DMS 273 (cell line): ENCODE data around the gene PML.
"Not testable (repeated sequence)": the region's sequence is repeated elsewhere in the genome, so short reads cannot be mapped to it uniquely, and the experiment has no call there.

Experiments used
- DNase-seq: peaks from one replicate; lab custom pipeline; 2025; ENCODE audit not compliant: unreplicated experiment; lab: John Stamatoyannopoulos, UW

Gene PML

DNA sequence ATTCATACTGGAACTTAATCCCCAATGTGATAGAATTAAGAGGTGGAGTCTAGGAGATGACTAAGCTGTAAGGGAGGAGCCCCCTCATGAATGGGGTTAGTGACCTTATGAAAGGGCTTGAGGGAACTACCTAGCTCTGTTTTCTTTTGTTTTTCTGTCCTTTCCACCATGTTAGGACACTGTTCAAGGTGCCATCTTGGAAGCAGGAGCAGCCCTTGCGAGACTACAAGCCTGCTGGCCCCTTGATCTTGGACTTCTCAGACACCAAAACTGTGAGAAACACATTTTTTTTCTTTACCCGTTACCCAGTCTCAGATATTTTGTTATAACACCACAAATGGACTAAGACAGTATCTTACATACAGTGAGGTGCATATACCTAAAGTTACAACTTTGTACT, 61.3 kb downstream of the PML start:
- no peak for DNase-seq

DNA sequence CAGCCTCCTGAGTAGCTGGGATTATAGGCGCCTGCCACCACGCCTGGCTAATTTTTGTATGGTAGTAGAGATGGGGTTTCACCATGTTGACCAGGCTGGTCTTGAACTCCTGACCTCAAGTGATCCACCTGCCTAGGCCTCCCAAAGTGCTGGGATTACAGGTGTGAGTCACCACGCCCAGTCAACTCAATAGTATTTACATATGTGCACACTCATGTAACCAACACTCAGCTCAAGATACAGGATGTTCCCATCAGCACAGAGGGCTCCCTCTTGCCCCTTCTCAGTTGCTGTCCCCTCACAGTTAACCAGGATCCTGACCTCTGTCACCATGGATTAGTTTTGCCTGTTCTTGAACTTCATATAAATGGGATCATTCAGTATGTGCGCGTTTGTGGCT, 61.8 kb downstream of the PML start:
- DNase-seq, result not testable (repeated sequence)

DNA sequence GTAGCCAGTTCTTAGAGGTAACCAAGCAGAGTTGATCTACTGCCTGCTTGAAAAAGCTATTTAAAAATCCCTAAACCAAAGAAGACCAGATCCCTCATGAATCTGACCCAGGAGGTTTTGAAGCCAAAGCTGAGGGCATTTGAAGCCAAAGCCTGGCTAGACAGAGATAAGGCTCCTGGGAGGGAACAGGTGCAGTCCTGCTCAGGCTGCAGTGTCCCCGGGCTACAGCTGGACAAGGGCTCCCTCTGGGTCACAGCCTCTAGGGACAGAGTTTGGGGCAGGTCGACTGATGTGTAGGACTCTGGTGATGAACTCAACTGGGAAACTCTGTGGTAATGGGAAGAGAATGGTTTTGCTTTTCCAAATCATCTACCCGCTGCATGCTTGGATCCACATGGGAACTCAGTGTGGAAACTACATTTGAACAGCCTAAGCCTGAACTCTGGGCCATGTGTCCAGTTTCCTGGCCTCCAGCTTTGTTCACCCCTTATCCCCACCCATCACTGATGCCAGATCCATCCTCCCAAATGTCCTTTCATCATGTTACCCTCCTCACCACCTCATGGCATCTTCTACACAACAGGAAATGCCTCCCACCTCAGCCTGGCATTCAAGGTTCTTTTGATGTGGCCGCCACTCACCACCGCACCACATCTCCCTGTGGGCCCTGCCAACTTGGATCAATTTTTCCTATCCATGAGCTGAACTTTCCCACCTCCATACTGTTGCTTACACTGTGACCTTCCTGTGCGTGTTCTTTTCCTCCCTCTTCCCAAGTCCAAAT, 64.7 kb downstream of the PML start:
- DNase-seq, result not testable (repeated sequence)

DNA sequence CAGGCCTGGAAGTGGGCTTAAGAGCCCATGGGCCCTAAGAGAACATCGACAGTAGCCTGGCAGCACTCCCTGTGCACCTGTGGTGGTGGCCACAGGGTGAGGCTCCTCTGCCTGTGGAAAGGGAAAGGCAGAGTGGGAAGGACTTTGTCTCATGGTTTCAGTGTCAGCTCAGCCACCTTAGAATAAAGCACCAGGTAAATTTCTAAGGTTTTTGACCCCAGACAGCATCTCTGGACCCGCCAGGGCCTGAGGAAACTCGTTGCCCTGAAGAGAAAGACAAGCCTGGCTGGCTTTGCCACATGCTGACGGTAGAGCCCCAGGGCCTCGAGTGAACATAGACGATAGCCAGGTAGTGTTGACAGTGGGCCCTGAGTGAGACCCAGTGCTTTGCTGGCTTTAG, 65.7 kb downstream of the PML start:
- no peak for DNase-seq

DNA sequence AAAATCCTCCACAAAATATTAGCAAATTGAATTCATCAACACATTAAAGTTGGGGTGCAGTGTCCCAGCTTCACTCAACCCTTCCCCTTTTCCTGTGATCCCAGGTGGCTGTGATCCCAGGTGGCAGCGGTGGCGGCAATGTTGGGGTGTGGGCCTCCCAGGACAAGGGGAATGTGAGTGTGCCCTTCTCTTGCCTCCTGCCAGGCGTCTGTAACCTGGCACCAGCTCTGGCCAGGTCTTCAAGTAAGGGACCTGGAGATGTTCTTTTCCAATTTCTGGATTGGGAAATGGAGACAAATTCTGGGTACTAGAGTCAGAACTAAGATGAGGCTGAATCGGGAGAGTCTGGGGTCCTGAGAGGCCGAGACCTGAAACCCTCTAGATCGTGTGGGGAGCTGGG, 67.7 kb downstream of the PML start:
- DNase-seq, result no peak

DNA sequence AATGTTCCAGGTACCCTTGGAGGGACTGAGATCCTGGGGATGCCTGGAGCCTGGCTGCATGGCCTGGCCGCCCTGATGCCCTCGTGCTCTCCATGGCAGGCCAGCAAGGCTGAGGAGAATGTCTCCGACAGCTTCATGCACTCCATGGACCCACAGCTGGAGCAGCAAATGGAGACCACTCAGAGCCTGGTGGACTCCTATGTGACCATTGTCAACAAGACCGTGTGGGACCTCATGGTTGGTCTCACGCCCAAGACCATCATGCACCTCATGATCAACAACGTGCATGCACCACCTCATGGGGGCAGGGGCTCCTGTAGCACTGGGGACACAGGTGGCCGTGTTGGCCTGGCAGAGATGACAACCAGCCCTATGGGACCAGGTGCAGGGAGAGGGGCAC, 68.2 kb downstream of the PML start:
- DNase-seq, result no peak

DNA sequence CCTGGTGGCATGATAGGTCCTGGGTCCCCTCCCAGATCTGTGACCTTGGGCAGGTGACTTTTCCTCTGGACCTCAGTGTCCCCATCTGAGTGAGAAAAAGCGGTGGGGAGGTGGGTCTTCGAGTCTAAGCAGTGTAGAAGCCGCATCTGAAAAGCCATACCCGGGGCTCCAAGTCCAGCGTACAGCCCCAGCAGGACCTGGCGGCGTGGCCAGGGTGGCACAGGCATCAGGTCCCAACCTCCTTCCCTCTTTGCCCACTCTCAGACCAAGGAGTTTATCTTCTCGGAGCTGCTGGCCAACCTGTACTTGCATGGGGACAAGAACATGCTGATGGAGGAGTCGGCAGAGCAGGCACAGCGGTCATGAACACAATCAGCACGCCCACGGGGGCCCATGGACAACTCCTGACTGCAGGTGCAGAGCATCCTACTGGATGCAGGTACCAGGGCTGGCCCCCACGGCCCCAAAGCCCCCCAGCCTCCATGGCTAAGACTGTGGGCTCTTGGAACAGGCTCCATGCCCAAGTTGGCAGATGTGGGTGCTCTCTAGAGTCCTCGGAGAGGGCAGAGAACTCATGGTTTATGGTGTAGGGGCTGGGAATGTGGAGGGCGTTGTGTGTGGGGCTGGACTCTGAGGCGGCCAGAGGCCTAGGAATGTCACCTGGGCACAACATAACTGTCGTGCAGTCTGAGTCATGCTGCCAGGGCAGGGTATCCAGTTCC, 69.1 kb downstream of the PML start:
- DNase-seq, result not testable (repeated sequence)

DNA sequence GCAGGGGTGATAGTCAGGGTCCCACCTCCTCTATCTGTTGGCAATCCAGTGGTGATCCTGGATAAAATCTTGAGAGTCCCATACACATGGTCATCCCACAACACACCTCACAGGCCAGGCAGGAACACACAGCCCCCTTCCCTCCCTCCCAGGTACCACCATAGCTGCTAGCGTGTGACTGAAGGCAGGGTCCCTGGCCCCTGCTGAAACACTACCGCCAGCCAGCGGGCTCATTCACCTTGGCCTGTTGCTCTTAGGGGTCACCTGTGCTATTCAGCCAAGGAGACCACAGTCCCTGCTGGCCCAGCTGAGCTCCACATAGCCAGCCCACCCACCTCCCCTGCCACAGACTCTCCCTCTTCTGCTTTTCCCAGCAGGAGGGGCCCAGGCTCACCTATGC, 69.7 kb downstream of the PML start:
- not testable (repeated sequence) for DNase-seq

DNA sequence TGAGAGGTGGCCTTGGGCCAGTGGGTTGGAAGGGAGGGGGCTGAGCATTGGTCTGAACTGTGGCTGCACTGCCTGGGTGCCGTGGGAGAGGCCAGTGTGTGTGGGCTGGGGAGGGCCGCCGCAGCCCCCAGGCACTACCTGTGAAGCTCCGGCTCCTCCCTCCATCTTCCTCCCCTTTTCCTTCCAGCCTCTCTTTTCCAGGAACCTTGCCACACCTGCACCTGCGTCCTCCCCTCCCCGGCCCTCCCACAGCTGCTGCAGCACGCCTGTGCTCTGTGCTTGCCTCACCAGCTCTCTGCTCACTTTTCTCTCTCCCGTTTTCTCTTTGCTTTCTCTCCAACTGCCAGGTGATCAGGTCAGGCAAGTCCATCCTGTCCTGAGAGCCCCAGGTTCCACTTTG, 70.3 kb downstream of the PML start:
- not testable (repeated sequence) for DNase-seq

DNA sequence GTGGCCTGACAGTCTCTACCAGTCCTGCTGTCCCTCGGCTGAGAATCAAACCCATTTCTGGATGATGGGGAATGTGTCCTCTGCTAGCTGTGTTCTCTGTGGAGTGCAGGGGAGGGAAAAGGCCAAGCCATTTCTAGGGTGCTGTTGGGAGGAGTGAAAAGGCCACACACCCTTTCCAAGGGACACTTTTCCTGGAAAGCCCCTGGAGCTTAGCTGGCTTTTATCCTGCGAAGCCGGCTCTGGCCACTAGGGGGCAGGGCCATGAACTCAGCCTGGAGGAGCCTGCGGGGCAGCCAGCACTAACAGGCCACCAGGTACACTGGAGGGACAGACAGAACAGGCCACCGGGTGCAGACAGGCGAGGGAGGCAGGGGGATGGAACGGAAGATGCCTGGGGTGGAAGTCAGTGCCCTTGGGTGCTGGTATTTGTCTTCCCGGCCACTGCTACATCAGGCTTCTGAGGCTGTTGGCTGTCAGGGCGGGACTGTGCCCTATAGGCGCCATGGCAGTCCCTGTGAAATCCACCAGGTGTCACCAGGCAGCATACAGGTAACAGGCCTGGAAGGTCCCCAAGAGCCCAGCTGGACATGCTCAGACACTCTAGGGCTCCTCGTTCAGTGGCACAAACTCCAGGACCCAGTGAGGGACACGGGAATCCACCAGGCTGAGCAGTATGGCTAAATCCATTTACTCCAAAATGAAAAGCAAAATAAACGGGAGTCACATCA, 71.3 kb downstream of the PML start:
- not testable (repeated sequence) for DNase-seq

DNA sequence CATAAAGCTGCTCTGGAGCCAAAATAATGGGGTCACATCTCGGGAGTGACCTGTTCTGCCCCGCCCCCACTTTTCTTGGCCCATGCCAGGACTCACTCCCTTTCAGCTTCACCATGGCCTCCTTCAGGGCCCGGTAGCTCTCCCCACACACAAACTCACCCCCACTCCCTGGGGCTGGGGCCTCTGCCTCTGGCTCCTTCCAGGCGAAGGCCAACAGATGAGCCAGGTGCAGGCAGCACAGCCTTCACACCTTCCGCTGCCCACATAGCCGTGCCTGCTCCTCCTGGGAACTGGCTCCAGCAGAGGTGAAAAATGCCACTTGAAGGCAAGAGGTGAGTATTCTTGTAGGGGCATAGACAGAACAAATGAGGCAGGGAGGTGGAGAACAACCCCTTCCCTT, 77.1 kb downstream of the PML start:
- not testable (repeated sequence) for DNase-seq

DNA sequence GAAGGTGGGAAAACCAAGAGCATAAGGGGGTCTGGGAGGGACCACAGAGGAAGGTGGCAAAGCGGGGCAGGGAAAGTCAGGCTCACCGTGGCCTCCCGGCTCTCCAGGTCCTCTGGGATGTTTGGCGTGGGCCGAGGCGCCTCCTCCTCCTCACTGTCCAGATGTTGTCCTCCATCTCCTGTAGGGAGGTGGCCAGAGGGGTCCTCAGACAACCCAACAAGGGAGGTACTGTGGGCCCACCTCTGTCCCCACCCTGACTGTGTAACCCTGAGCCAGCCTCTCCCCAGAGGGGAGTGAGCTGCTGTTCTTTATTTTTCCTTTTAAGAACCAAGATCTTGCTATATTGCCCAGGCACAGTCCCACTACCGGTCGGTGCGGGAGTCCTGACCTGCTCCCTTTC, 77.6 kb downstream of the PML start:
- not testable (repeated sequence) for DNase-seq

DNA sequence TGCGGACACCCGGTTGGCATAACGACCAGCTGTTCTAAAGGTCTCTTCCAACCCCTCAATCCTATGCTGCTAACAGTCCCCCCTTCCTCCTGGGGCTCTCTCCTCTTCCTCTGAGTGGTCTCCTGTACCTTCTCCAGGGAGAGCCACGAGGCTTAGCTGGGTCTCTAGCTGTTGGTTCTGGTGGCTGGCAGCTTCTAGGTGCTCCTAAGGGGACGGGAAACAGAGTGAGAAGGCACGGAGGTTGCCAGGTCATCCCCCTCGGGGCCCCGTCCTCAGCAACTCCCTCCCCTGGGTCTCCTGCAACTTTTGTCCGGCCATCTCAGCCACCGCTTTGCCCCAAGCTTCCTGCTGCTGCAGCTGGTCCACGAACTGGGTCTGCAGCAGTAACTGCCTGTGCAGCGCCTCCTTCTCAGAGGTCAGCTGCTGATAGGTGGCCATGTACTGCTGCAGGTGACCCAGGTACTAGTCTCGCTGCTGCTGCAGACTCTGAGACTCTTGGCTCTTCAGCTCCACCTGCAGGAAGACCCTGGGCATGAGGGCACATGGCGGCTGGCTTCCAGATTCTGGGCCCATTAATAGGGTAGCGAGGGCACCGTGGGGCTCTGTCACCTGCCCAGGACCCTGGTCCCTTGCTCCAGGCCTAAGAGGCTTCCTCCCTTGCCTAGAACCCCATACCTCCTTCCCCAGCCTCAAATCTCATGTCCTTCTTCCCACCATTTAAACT, 78.3 kb downstream of the PML start:
- not testable (repeated sequence) for DNase-seq

DNA sequence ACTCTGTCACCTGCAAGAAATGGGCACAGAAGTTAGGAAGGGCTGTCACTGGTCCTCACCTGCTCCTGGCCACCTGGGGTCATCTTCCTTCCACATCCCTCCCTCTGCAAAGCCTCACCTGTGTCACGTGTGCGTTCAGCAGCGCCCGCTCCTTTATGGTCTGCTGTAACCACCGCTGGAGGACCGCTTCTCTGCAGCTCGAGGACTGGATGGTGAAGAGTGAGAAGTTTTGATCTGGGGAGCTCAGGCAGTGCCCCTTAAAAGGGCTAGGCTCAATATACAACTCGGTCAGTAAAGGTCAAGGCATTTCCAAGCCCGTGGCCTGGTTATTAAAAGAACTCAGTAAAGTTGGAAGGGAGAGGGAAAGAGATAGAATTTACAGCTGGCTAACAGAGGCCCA, 81.3 kb downstream of the PML start:
- DNase-seq, result not testable (repeated sequence)

DNA sequence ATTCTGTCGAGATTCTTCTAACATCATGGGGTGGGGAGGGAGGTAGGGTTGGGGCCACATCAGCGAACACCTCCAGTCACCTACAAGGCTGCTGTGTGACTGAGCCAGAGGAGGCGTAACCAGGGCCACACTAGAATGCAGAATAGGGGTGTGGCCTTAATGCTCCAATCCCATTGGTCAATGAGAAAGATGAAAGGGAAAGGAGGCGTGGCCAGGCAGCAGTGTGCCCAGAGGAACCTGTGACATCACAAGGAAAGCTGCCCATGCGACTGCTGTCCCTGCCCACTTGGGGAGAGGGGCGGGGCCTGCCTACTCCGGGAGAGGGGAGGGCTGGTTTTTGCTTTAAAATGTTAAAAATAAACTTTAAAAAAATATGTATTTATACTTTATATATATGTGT, 87.9 kb downstream of the PML start, which contains the start of gene GOLGA6A:
Gene GOLGA6A, minus strand, starts transcription at position 101 of the 400 bp plus-strand sequence. Its CDS starts 41 bp downstream, at position 60.
- DNase-seq, result not testable (repeated sequence)

DNA sequence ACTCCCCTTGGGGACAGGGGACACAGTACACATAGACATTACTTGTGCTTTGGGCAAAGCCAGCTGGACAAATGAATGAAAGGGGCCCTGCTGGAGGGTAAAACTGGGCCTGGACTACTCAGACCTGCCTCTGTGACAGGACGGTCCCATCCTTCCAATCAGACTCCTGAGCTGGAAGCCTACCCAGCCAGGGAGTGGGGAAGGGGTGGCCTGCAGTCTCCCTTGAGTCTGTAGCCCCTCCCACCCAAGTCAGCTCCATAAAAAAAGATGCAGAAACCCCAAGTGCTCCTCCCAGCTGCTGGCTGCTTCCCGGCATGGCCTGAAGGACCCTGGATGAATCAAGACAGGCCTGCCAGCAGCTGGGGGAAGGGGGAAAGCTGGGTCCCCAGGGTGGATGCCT, 100.1 kb downstream of the PML start:
- DNase-seq, result not testable (repeated sequence)

DNA sequence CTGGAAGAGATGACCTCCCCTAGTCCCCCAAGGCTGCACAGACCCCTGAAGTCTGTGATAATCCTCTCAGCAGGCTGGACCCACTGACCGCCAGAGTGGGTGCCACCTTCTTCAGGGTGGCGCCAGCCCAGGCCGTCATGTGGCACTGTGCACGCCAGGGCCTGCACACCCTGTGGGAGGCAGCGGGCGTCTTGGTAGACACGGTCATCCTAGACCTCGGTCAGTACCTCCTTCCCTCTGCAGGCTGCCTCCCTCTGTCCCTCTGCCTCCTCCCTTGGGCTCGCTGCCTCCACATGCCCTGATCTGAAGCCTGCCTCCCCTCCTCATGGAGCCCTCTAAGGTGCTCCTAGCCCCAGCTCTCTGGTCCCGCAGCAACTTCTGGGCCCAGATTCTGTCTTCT, 101.1 kb downstream of the PML start:
- not testable (repeated sequence) for DNase-seq

DNA sequence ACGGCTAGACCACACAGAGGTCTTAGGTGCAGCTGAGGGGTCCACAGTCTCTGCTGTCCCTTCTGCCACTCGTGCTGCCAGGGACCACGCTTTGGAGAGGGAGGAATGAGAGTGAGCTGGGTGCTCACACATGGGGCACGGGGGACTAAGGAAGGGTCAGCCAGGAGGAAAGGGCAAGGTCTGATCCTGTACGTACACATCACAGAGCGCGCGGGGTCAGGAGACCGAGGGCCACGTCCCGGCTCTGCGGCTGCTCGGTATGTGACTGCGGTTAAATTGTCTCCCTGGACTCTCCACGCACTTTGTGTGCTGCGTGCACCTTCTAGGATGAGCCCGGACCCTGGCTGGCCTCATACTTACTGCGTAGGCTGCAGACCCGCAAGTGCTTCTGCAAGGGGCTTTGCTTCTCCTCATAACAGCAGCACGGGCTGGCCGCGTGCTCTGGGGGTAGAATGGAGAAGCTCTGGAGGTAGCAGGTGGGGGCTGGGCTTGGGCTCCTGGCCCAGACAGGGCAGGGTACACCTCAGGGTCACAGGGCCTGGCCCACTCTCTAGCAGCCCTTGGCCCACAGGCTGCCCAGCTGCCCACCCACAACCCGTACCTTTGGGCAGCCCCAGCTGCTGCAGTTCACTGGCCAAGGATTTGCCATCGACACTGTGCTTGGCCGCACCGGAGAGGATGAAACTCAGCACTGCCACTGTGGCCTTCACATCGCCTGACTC, 102.4 kb downstream of the PML start:
- not testable (repeated sequence) for DNase-seq
